Thyroid gland (tissue), 4 donors: Measurements from ENCODE around the gene NPHP4.

Source experiments
- CTCF ChIP-seq, 6 experiments: fragments of 200-600 bp in 3 of 6; fragments of 450-650 bp in 3 of 6; sonication (generic) in 3 of 6; IDR thresholded peaks; one replicate each; pipeline ENCODE4 v1.5.1; 2016 to 2019; ENCODE audit warnings: antibody characterized with exemption in 6 of 6, mild to moderate bottlenecking in 2 of 6, inconsistent platforms in 1 of 6, moderate library complexity in 1 of 6
- POLR2A ChIP-seq, 2 donors: fragments of 450-650 bp; IDR thresholded peaks; one replicate each; pipeline ENCODE4 v1.6.1; 2017; ENCODE audit warnings: antibody characterized with exemption in 2 of 2, mild to moderate bottlenecking in 2 of 2, moderate library complexity in 1 of 2

DNA sequence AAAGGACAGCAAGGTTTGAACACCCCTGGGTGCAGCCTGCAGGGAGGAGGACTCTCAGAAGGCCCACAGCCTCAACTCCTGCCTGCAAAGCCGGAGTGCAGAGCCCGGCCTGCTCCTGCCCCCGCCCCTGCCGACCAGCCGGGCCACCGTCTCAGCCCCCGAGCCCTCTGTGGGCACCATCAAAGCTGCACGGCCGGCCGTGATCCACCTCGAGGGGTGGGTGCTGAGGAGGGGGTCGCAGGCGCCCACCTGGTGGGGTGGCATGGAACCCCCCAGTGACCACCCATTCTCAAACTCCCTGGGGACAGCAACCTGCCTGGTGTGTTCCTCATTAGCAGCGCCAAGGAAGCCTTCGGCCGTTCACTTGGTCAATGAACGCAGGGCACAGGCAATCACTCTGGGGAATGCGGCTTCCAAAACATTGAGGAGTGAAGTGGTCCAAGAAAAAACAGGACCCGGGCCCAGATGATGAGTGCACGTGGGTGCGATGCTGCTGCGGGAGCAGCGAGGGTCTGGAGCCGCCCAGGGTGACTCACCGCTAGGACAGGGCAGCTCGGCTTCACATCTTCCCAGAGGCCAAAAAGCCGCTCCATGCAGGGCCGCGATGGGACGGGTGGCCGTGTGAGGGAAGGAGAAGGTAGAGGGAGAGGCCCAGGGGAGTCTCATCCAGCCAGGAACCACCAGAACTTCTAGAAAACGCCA is 157.6 kb downstream of the NPHP4 start:
- TF ChIP-seq POLR2A (IDR thresholded peaks at IDR 0.05) (no peak), CTCF (IDR thresholded peaks at IDR 0.05) (no peak)
